ENCODE results near the gene UEVLD.

Gene UEVLD

GRCh38 chr11:18581825-18582224 lies 6.7 kb downstream of the UEVLD start:
- no peak for DNase-seq (ENCODE audit: low read depth in 2 of 2)

- no peak for DNase-seq (ENCODE audit: low read depth in 2 of 2)
Observed at GRCh38 chr11:18580113-18580766, 8.3 kb downstream of the UEVLD start.

- no peak for DNase-seq (ENCODE audit: low read depth in 2 of 2)
Observed at GRCh38 chr11:18578975-18579598, 9.4 kb downstream of the UEVLD start.

GRCh38 chr11:18575361-18575760 lies 13.2 kb downstream of the UEVLD start:
- no peak for DNase-seq (ENCODE audit: low read depth in 2 of 2)

- DNase-seq (ENCODE audit: low read depth in 2 of 2), result no peak
Observed at GRCh38 chr11:18567081-18567480, 21.5 kb downstream of the UEVLD start.

GRCh38 chr11:18566406-18566805 lies 22.1 kb downstream of the UEVLD start:
- no peak for DNase-seq (ENCODE audit: low read depth in 2 of 2)

GRCh38 chr11:18564149-18564548 lies 24.4 kb downstream of the UEVLD start:
- DNase-seq (ENCODE audit: low read depth in 2 of 2), result no peak

- DNase-seq (ENCODE audit: low read depth in 2 of 2), result no peak
Observed at GRCh38 chr11:18563090-18563730, 25.3 kb downstream of the UEVLD start.

GRCh38 chr11:18548001-18548400 lies 40.5 kb downstream of the UEVLD start:
- no peak for DNase-seq (ENCODE audit: low read depth in 2 of 2)

- DNase-seq (ENCODE audit: low read depth in 2 of 2), result no peak
Observed at GRCh38 chr11:18540207-18541009, 48.1 kb downstream of the UEVLD start.

- no peak for DNase-seq (ENCODE audit: low read depth in 2 of 2)
Observed at GRCh38 chr11:18536209-18536608, 52.3 kb downstream of the UEVLD start.

- DNase-seq (ENCODE audit: low read depth in 2 of 2), result no peak
Observed at GRCh38 chr11:18534245-18534644, 54.3 kb downstream of the UEVLD start.

GRCh38 chr11:18533365-18533764 lies 55.2 kb downstream of the UEVLD start:
- DNase-seq (ENCODE audit: low read depth in 2 of 2), result no peak

GRCh38 chr11:18527512-18527911 lies 61.0 kb downstream of the UEVLD start:
- no peak for DNase-seq (ENCODE audit: low read depth in 2 of 2)

GRCh38 chr11:18526521-18527296 lies 61.8 kb downstream of the UEVLD start, which contains the start of gene TSG101:
TSG101 (minus strand) TSS chr11:18526942; CDS start chr11:18526816, 126 bp downstream.
- peak; percentile 88 to 92 for DNase-seq (ENCODE audit: low read depth in 2 of 2)

- no peak for DNase-seq (ENCODE audit: low read depth in 2 of 2)
Observed at GRCh38 chr11:18526130-18526520, 62.4 kb downstream of the UEVLD start.

GRCh38 chr11:18524248-18524647 lies 64.3 kb downstream of the UEVLD start:
- no peak for DNase-seq (ENCODE audit: low read depth in 2 of 2)

- no peak for DNase-seq (ENCODE audit: low read depth in 2 of 2)
Observed at GRCh38 chr11:18523084-18523483, 65.5 kb downstream of the UEVLD start.

- DNase-seq (ENCODE audit: low read depth in 2 of 2), result no peak
Observed at GRCh38 chr11:18522388-18522787, 66.1 kb downstream of the UEVLD start.

- DNase-seq (ENCODE audit: low read depth in 2 of 2), result no peak
Observed at GRCh38 chr11:18521122-18521521, 67.4 kb downstream of the UEVLD start.

- DNase-seq (ENCODE audit: low read depth in 2 of 2), result no peak
Observed at GRCh38 chr11:18502352-18502751, 86.2 kb downstream of the UEVLD start.

Measured in activated CD4-positive, alpha-beta T cell treated with anti-CD3 and anti-CD28 coated beads for 24 hours (primary cell).